Measurements from ENCODE around the gene HES2.
"Not testable (repeated sequence)": the region's sequence is repeated elsewhere in the genome, so short reads cannot be mapped to it uniquely, and the experiment has no call there.

The HES2 gene

GRCh38 chr1:6447818-6448748 lies 28.4 kb upstream of the HES2 start:
- no peak for DNase-seq (ENCODE audit: extremely low spot score)
- POLR2A ChIA-PET = no interaction called here
- TF ChIP-seq CTCF (IDR thresholded peaks at IDR 0.05; ENCODE audit: control extremely low read depth, extremely low read depth, low read depth, missing control alignments) = no peak
- CTCF ChIA-PET = interaction anchor here (1.2 to 3.7 kb wide), 5 partner anchors 9 to 55 kb away, joined by 3 to 32 read pairs (median 3); partner anchors contain the start of gene ACOT7

GRCh38 chr1:6447016-6447817 lies 27.5 kb upstream of the HES2 start:
- no peak for DNase-seq (ENCODE audit: extremely low spot score)
- ChIA-PET CTCF (interaction anchor here (1.3 to 3.7 kb wide), 5 partner anchors 8 to 33 kb away, joined by 3 to 32 read pairs (median 4); no protein-coding TSS in a partner anchor), POLR2A (no interaction called here)
- TF ChIP-seq CTCF (IDR thresholded peaks at IDR 0.05; ENCODE audit: control extremely low read depth, extremely low read depth, low read depth, missing control alignments) = no peak

- ChIA-PET CTCF (interaction anchor here (1.4 to 3.7 kb wide), 5 partner anchors 7 to 33 kb away, joined by 4 to 32 read pairs (median 4); no protein-coding TSS in a partner anchor), POLR2A (no interaction called here)
- DNase-seq (ENCODE audit: extremely low spot score) = no peak
- TF ChIP-seq CTCF (IDR thresholded peaks at IDR 0.05; ENCODE audit: control extremely low read depth, extremely low read depth, low read depth, missing control alignments) = no peak
These were observed 26.9 kb upstream of the HES2 start for GRCh38 chr1:6446665-6447015.

- POLR2A ChIA-PET; DNase-seq (ENCODE audit: extremely low spot score): not testable (repeated sequence)
- CTCF ChIA-PET = interaction anchor here (1.2 to 1.7 kb wide), 5 partner anchors 23 to 44 kb away, joined by 3 to 7 read pairs (median 4); no protein-coding TSS in a partner anchor
These were observed 26.2 kb upstream of the HES2 start for GRCh38 chr1:6445929-6446328.

- DNase-seq (ENCODE audit: extremely low spot score) = no peak
- ChIA-PET POLR2A (no interaction called here), CTCF (interaction anchor here (1.2 to 1.7 kb wide), 5 partner anchors 22 to 201 kb away, joined by 3 to 7 read pairs (median 4); no protein-coding TSS in a partner anchor)
- TF ChIP-seq CTCF (IDR thresholded peaks at IDR 0.05; ENCODE audit: control extremely low read depth, extremely low read depth, low read depth, missing control alignments) = peak; percentile 58
These were observed 25.5 kb upstream of the HES2 start for GRCh38 chr1:6445062-6445763.

- CTCF ChIA-PET = interaction anchor here (1.3 kb wide), 1 partner anchor 202 kb away, joined by 3 read pairs; no protein-coding TSS in a partner anchor
- DNase-seq (ENCODE audit: extremely low spot score) = no peak
- POLR2A ChIA-PET = no interaction called here
- no peak for TF ChIP-seq CTCF (IDR thresholded peaks at IDR 0.05; ENCODE audit: control extremely low read depth, extremely low read depth, low read depth, missing control alignments)
These were observed 24.7 kb upstream of the HES2 start for GRCh38 chr1:6444377-6444776.
